ENCODE results near the gene CGN.

CGN gene

GRCh38 chr1:151510957-151511635 lies at the start of gene CGN:
Gene CGN, plus strand, starts transcription at chr1:151511387. Its CDS starts 7,133 bp downstream, at chr1:151518520.
- peak; percentile 43 for DNase-seq (ENCODE audit: low read depth)

GRCh38 chr1:151461694-151462093 lies 49.5 kb upstream of the CGN start:
- no peak for DNase-seq (ENCODE audit: low read depth)

- no peak for DNase-seq (ENCODE audit: low read depth)
These were observed 46.2 kb upstream of the CGN start for GRCh38 chr1:151465026-151465425.

- peak; percentile 66 for DNase-seq (ENCODE audit: low read depth)
These were observed 38.1 kb upstream of the CGN start for GRCh38 chr1:151472856-151473731.

- DNase-seq (ENCODE audit: low read depth), result no peak
These were observed 36.4 kb upstream of the CGN start for GRCh38 chr1:151474745-151475144.

GRCh38 chr1:151475175-151475574 lies 36.0 kb upstream of the CGN start:
- no peak for DNase-seq (ENCODE audit: low read depth)

GRCh38 chr1:151476083-151476482 lies 35.1 kb upstream of the CGN start:
- no peak for DNase-seq (ENCODE audit: low read depth)

GRCh38 chr1:151477066-151477465 lies 34.1 kb upstream of the CGN start:
- DNase-seq (ENCODE audit: low read depth), result no peak

GRCh38 chr1:151478140-151478812 lies 32.9 kb upstream of the CGN start:
- no peak for DNase-seq (ENCODE audit: low read depth)

GRCh38 chr1:151478923-151479322 lies 32.3 kb upstream of the CGN start:
- no peak for DNase-seq (ENCODE audit: low read depth)

GRCh38 chr1:151479462-151479861 lies 31.7 kb upstream of the CGN start:
- no peak for DNase-seq (ENCODE audit: low read depth)

GRCh38 chr1:151482017-151482416 lies 29.2 kb upstream of the CGN start:
- no peak for DNase-seq (ENCODE audit: low read depth)

GRCh38 chr1:151485685-151486255 lies 25.4 kb upstream of the CGN start:
- DNase-seq (ENCODE audit: low read depth), result no peak

GRCh38 chr1:151486557-151486956 lies 24.6 kb upstream of the CGN start:
- DNase-seq (ENCODE audit: low read depth), result no peak

GRCh38 chr1:151491641-151492040 lies 19.5 kb upstream of the CGN start:
- no peak for DNase-seq (ENCODE audit: low read depth)

- DNase-seq (ENCODE audit: low read depth), result no peak
These were observed 19.1 kb upstream of the CGN start for GRCh38 chr1:151492120-151492519.

GRCh38 chr1:151493042-151493441 lies 18.1 kb upstream of the CGN start:
- DNase-seq (ENCODE audit: low read depth), result no peak

- DNase-seq (ENCODE audit: low read depth), result peak; percentile 44
These were observed 16.4 kb upstream of the CGN start for GRCh38 chr1:151494741-151495281.

GRCh38 chr1:151495316-151495715 lies 15.9 kb upstream of the CGN start:
- no peak for DNase-seq (ENCODE audit: low read depth)

- DNase-seq (ENCODE audit: low read depth), result no peak
These were observed 11.8 kb upstream of the CGN start for GRCh38 chr1:151499365-151499764.

GRCh38 chr1:151499930-151500329 lies 11.3 kb upstream of the CGN start:
- DNase-seq (ENCODE audit: low read depth), result no peak

GRCh38 chr1:151501474-151501873 lies 9.7 kb upstream of the CGN start:
- no peak for DNase-seq (ENCODE audit: low read depth)

Measured in fibroblast of gingiva (primary cell).